Measurements from ENCODE around the gene HIC1.

Gene HIC1

DNA sequence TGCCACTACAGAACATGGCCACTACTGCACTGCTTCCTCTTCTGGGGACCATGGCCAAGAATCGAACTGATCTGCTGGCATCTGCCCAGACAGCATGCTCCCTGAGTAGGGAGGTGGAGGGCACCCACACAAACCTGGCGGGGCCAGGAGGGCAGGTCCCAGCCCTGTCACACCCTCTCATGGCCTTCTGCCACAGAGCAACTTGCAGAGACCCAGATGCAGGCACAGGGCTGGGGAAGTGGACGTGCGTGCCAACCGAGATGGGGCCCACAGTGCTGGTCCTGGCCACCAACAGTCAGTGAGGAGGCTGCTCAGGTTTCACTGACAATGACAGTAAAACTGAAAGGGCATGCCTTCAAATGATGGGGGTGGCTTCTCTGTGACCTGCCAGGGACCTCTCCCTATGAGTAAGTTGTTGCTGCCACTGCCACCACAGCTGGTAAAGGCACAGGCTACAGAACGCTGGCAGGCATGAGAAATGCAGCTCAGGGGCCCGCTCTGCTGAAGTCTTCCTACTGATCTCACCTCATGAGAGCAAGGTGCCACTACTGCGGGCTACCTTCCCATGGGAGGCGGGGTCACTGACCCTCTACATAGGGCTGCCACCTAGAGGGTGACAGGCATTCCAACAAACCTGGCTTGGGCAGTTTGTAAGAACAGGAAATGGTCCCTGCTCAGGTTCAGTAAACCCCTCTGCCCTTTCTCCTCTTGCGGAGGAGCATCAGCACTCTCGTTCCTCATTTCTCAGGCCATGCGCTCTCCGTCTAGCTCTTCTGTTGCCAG is 15.5 kb downstream of the HIC1 start:
- TF ChIP-seq CTCF (IDR thresholded peaks at IDR 0.05; ENCODE audit: borderline replicate concordance, control extremely low read depth, extremely low read depth, insufficient read depth, missing control alignments) = no peak
- in situ Hi-C loops (cut with MboI; ENCODE audit: low sequenced_read_pairs, unreplicated experiment) = loop anchor here (5.0 kb wide), 1 partner anchor 172 kb away; no protein-coding TSS in a partner anchor
- peak; percentile 83 for DNase-seq (ENCODE audit: low spot score)

DNA sequence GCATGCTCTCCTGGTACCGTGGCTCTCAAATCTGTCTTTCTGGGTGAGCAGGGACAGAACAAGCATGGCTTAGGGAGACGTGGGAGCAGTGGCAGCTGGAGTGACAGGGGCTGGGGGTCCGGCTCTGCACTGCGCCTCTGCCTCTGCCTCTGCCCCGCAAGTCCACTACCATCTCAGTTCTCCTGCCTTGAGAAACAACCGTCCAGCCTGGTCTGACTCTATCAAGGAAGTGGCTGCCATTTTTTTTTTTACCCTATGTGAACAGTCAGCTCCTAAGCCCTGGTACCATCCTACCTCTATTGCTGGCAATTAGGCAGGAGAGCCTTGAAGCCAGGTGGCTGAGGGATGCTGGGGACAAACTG is 16.1 kb downstream of the HIC1 start:
- in situ Hi-C loops (cut with MboI; ENCODE audit: low sequenced_read_pairs, unreplicated experiment) = loop anchor here (5.0 kb wide), 1 partner anchor 171 kb away; no protein-coding TSS in a partner anchor
- no peak for TF ChIP-seq CTCF (IDR thresholded peaks at IDR 0.05; ENCODE audit: borderline replicate concordance, control extremely low read depth, extremely low read depth, insufficient read depth, missing control alignments)
- DNase-seq (ENCODE audit: low spot score) = no peak

- in situ Hi-C loops (cut with MboI; ENCODE audit: low sequenced_read_pairs, unreplicated experiment) = loop anchor here (5.0 kb wide), 1 partner anchor 171 kb away; no protein-coding TSS in a partner anchor
- no peak for TF ChIP-seq CTCF (IDR thresholded peaks at IDR 0.05; ENCODE audit: borderline replicate concordance, control extremely low read depth, extremely low read depth, insufficient read depth, missing control alignments)
- no peak for DNase-seq (ENCODE audit: low spot score)
Observed at GRCh38 chr17:2071455-2072281, 16.8 kb downstream of the HIC1 start.

- no peak for DNase-seq (ENCODE audit: low spot score)
Observed at GRCh38 chr17:2074919-2075318, 20.0 kb downstream of the HIC1 start.

GRCh38 chr17:2075336-2076086 is 20.6 kb downstream of the HIC1 start:
- peak; percentile 73 for DNase-seq (ENCODE audit: low spot score)
- in situ Hi-C loops (cut with MboI; ENCODE audit: low sequenced_read_pairs, unreplicated experiment) = no loop called here
- TF ChIP-seq CTCF (IDR thresholded peaks at IDR 0.05; ENCODE audit: borderline replicate concordance, control extremely low read depth, extremely low read depth, insufficient read depth, missing control alignments) = no peak

More at GRCh38 chr17:2074919-2075318, 20.0 kb downstream of the HIC1 start:
- in situ Hi-C loops (cut with MboI; ENCODE audit: low sequenced_read_pairs, unreplicated experiment) = loop anchor here (5.0 kb wide), 1 partner anchor 167 kb away; no protein-coding TSS in a partner anchor
- no peak for TF ChIP-seq CTCF (IDR thresholded peaks at IDR 0.05; ENCODE audit: borderline replicate concordance, control extremely low read depth, extremely low read depth, insufficient read depth, missing control alignments)

Measured in GM13976 (cell line).